ENCODE results near the gene RALB. TPM values are rescaled to one million over a fixed set of nuclear protein-coding genes. Genes with fewer than 3 reads are reported as not detected.

RALB gene
- total RNA-seq, 1 experiment from 2014 or later, result 24.6 TPM

DNA sequence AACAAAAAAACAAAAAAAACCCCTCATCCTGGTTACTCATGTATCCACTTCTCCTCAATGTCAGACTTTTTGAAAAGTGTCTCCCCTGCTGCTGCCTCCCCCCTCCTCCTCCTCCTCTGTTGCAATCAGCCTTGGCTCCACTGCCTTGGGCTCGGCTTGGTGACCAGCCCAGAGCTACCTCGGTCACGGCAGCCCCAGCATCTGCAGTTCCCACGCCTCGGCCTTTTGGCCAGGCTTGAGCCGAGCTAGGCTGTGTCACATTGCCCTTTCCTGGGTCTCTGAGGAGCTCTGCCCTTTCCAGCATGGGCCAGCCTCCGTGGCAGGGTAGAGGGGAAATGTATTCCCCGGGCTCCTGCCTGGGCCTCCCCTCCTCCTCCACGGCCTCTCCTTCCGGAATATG is 70.6 kb downstream of the RALB start:
- no peak overlapping the region for H2AFZ ChIP-seq (ENCODE audit: low read length)
- no peaks in the 10 kb centered on the region for H3K23me2 ChIP-seq (ENCODE audit: insufficient read length, low read depth, low read length, poor library complexity, severe bottlenecking)
- H3K14ac ChIP-seq (ENCODE audit: insufficient read depth, low read length), result no peak overlapping the region
- H2AK5ac ChIP-seq (ENCODE audit: insufficient read length, low read length), result no peak overlapping the region
- H2BK15ac ChIP-seq (ENCODE audit: low read depth, low read length), result no peak overlapping the region
- H3K4ac ChIP-seq (ENCODE audit: low read depth, low read length), result no peak overlapping the region
- no peaks in the 10 kb centered on the region for H3K9me3 ChIP-seq (ENCODE audit: control insufficient read depth, low read depth, low read length)
- Mint-ChIP-seq H3K27me3 (ENCODE audit: low read depth) (peaks cover 78% of the 10 kb centered on the region), H3K4me1 (no peaks in the 10 kb centered on the region), H3K36me3 (ENCODE audit: insufficient read depth in 1 of 3, low read depth in 3 of 3) (no peaks in the 10 kb centered on the region), H3K4me3 (no peak overlapping the region), H3K27ac (no peak overlapping the region), H3K9me3 (no peaks in the 10 kb centered on the region)
- no peaks in the 10 kb centered on the region for H3K79me1 ChIP-seq (ENCODE audit: insufficient read depth, low read depth, low read length, poor library complexity, severe bottlenecking)
- H3K27me3 ChIP-seq (ENCODE audit: insufficient read depth, low read length), result no peaks in the 10 kb centered on the region
- no peak overlapping the region for H4K8ac ChIP-seq (replicated peaks; ENCODE audit: insufficient read length, low read depth, low read length)
- H4K5ac ChIP-seq (ENCODE audit: insufficient read length, low read depth, low read length), result no peak overlapping the region
- no peak overlapping the region for H3T11ph ChIP-seq (ENCODE audit: low read length)
- H2BK20ac ChIP-seq (ENCODE audit: low read depth, low read length, poor library complexity, severe bottlenecking), result no peak overlapping the region
- no peak overlapping the region for H3K4me2 ChIP-seq (ENCODE audit: insufficient read depth, insufficient read length, low read length)
- no peak overlapping the region for H4K91ac ChIP-seq (ENCODE audit: insufficient read length, low read depth, low read length)
- no peak overlapping the region for H3K9ac ChIP-seq (ENCODE audit: extremely low read depth, insufficient read length, low read length)
- no peaks in the 10 kb centered on the region for H3K79me2 ChIP-seq (ENCODE audit: insufficient read depth, low read length)
- WGBS (ENCODE audit: extremely low coverage, insufficient read length, low lambda C conversion rate), result no CpG with 5 or more reads among the region's 10 CpGs
- H2BK12ac ChIP-seq (ENCODE audit: insufficient read length, low read depth, low read length), result no peak overlapping the region
- H3K4me1 ChIP-seq (ENCODE audit: insufficient read depth, low read length), result no peaks in the 10 kb centered on the region
- H4K20me1 ChIP-seq (ENCODE audit: control insufficient read depth, insufficient read depth, insufficient read length), result no peaks in the 10 kb centered on the region
- no peak overlapping the region for H3K27ac ChIP-seq (ENCODE audit: insufficient read length, low read depth, low read length)
- no peak for DNase-seq
- no peak overlapping the region for H2BK5ac ChIP-seq (ENCODE audit: insufficient read length, low read length)
- H2BK120ac ChIP-seq (ENCODE audit: low read depth, low read length, poor library complexity, severe bottlenecking), result no peak overlapping the region
- no peak for TF ChIP-seq CTCF (conservative IDR thresholded peaks at IDR 0.05)
- H3K18ac ChIP-seq (ENCODE audit: insufficient read length, low read depth, low read length), result no peak overlapping the region
- H3K56ac ChIP-seq (ENCODE audit: insufficient read length, low read depth, low read length), result no peak overlapping the region
- H3K23ac ChIP-seq (ENCODE audit: insufficient read length, low read depth, low read length), result no peak overlapping the region

Measured in H9 (cell line).